GM19468 (cell line): ENCODE measurements around the gene CYP2R1.
A peak's percentile ranks its signal among the peaks of the same experiment; 100 is the strongest.

Experiments
- ATAC-seq: cut with Tn5 transposase; IDR thresholded peaks from one replicate; pipeline ENCODE4 v1.9.1; 2021; ENCODE audit warnings: mild to moderate bottlenecking, moderate library complexity, moderate number of reproducible peaks; ENCODE audit not compliant: unreplicated experiment; ENCODE audit errors: extremely low read depth

The CYP2R1 gene, protein sequence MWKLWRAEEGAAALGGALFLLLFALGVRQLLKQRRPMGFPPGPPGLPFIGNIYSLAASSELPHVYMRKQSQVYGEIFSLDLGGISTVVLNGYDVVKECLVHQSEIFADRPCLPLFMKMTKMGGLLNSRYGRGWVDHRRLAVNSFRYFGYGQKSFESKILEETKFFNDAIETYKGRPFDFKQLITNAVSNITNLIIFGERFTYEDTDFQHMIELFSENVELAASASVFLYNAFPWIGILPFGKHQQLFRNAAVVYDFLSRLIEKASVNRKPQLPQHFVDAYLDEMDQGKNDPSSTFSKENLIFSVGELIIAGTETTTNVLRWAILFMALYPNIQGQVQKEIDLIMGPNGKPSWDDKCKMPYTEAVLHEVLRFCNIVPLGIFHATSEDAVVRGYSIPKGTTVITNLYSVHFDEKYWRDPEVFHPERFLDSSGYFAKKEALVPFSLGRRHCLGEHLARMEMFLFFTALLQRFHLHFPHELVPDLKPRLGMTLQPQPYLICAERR

GRCh38 chr11:14892036-14892556, at the start of gene CYP2R1:
TSS of gene CYP2R1 (minus strand) at chr11:14892231. CDS start at chr11:14892205, 26 bp downstream.
- peak; percentile 96 for ATAC-seq

GRCh38 chr11:14938936-14939335, 46.9 kb upstream of the CYP2R1 start:
- no peak for ATAC-seq

GRCh38 chr11:14934641-14935351, 42.8 kb upstream of the CYP2R1 start:
- ATAC-seq, result no peak

DNA sequence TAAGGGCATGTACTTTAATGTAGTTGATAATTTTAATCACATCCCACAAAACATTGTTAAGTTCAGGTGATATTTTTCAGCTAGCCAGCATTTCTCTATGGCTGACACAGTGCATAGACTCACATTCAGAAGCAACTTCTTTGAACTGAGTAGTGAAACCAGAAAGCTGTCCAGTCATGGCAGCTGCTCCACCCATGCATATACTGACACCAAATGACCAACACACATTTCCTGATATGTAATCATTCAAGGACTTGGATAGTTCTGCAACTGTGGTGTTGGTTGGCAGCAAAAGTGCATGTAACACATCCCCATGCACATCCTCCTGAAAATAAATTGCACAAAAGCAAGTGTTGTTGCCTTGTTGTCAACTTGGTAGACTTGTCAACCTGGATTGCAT, 40.4 kb upstream of the CYP2R1 start:
- no peak for ATAC-seq

DNA sequence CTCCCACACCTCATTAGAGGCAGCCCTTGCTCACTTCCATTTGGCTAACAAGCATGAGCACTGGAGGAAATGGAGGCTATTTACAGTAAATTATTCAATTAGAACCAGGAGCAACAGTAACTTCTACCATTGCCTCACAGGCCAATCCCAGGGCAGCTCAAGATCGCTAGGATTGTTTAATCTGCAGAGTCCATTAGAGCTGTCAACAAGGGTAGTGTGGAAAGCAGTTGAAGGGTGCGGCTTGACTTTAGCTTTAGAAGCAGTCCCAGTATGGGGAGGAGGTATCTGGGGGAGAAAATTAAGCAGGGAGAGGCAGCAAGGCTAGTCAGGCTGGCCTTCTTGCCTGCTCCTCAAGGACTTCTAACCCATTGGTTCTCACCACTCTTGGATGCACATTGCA, 38.3 kb upstream of the CYP2R1 start:
- ATAC-seq, result no peak

DNA sequence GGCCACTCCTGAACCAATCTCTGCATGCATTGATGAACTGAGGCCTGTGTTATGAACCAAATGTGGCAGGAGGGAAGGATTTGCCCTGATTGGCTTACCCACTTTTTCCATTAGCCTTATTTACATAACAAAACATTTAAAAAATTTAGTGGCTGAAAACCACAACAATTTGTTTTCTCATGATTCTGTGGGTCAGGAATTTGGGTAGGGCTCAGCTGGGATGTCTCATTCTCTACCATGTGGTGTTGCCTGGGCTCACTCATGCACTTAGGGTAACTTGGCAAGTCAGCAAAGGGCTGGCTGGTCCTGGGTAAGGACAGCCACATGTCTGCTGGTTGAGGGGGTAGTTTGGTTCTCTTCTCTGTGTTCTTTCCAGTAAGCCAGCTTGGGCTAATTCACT, 35.1 kb upstream of the CYP2R1 start:
- ATAC-seq, result no peak

DNA sequence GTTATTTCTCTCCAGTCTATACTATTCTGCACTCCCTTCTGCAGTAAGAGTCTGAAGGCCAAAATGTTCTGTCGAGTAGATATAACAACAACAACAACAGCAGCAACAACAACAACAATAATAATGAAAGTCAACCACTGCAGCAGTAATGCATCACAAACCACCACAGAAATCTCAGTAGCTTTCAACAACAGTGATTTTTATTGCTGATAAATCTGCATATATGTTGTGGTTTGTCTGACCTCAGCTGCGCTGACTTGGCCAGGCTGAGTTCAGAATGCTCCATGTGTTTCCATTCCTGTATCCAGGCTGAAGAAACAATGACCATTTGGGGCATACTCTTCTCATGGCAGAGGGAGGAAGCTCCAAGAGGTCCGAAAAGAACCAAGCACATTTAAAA, 32.3 kb upstream of the CYP2R1 start:
- ATAC-seq, result no peak

DNA sequence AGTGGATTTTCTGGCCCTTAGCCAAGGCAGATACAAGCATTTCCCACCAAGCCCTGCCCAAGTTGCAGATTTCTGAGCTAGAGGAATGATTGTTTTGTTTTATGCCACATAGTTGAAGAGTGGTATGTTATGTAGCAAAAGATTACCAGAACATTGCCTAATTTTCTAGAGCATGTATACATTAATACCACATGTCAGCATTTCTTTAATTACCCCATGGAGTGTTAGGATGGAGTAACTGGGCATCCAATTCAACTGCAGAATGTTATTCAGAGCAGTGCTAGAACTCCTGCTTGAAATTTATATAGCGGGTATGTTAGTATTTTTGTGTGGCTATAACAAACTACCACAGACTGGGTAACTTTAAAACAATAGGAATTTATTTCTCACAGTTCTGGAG, 24.4 kb upstream of the CYP2R1 start:
- no peak for ATAC-seq

GRCh38 chr11:14914536-14914935, 22.5 kb upstream of the CYP2R1 start:
- ATAC-seq, result no peak

GRCh38 chr11:14908214-14908880, 16.3 kb upstream of the CYP2R1 start:
- ATAC-seq, result peak; percentile 23

DNA sequence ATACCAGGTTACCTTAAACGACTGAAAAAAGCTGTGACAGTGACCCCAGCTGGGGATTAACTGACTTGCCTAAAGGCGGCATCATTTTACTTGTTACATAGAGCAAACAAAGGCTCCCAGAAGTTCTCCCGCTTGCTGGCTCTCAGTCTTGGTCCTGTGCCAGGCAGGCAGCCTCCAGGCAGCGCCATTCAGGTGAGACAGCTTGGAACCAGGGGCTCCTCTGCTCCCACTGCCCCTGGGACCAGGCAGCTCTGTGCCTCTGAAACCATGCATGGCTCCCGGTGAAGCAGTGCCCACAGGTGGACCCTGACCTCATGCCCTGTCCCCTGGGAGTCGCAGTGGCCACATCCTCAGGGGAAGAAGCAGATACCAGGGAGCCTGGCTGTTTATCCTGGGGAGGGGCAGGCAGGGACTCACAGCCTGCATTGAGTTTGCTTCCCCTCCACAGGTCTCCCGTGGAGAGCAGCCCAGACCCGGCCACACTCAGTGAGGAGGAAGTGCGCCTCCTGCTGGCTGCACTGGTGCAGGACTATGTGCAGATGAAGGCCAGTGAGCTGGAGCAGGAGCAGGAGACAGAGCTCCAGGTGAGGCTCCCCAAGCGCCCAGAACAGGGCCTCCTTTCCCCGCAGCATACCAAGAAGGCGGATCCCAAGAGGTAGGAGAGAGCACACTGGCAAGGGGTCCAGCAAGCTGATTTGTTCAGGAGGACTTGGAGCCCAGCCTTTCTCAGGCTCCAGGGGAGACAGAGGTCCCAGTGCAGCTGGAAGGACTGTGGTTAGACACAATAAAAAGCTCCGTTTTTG, 15.6 kb upstream of the CYP2R1 start:
- ATAC-seq, result peak; percentile 27

DNA sequence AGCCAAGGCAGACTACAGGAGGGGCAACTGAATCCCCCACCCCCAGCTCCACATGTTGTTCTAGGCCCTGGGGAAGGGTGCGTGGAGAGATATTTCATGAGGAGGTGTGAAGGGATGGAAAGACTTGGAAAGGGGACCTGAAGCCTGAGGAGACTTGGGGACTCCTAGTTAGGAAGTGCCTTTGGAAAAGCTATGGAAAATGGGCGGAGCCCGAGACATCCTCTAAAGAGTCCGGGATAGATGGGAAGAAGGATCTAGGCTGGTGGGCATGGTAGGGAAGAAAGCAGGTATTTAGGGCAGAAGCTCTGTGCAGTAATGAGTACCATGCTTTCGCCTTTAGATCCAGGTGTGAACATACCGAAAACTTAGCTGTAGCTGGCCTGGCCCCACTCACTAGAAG, 15.0 kb upstream of the CYP2R1 start:
- no peak for ATAC-seq

GRCh38 chr11:14906578-14906977, 14.5 kb upstream of the CYP2R1 start:
- no peak for ATAC-seq

- peak; percentile 48 for ATAC-seq
Measured at GRCh38 chr11:14905104-14906033, 13.3 kb upstream of the CYP2R1 start.

DNA sequence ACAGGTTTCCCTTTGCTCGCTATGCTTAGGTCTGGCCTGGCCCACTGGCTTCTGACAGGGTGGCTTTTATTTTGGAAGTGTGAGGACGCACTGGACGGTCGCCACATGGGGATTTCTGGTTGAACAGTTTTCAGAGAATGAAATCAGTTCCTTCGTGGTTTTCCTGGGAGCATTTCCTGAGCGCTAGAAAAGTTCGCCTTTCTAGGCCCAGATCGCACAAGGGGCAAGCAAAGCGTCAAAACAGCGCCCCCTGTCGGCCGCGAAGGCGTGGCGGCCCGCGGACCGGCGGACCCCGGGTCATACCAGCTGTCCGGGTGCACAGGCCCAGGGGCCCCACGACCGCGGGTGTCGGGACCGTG, 12.7 kb upstream of the CYP2R1 start:
- no peak for ATAC-seq

- ATAC-seq, result no peak
Measured at GRCh38 chr11:14902650-14903350, 10.8 kb upstream of the CYP2R1 start.

GRCh38 chr11:14898906-14899305, 6.9 kb upstream of the CYP2R1 start:
- ATAC-seq, result no peak

DNA sequence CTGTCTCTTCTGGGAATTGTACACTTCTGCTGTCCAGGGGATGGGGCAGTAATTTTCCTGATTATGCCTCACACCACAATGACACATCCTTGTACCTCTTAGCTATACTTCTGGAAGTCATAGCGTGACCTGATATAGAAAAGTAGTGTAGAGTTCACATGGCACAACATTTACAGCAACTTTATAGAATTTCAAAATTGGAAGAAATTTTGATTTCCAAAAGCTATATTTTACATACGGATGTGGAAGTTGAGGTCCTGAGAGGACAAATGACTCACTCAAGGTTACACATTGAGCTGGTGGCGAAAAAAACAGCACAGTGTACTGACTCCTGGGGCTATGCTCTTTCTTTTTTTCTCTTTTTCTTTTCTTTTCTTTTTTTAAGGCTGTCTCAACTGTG, 6.3 kb upstream of the CYP2R1 start:
- ATAC-seq, result no peak
